Erythroblast (primary cell): ENCODE measurements around the gene KLF7.

ENCODE experiments used
- GATA1 ChIP-seq: IDR thresholded peaks from 2 replicates; pipeline ENCODE4 v1.6.1; 2011; ENCODE audit warnings: low read depth, mild to moderate bottlenecking, control low read depth, low read length, moderate library complexity
- POLR2A ChIP-seq: IDR thresholded peaks from 2 replicates; pipeline ENCODE4 v1.6.1; 2011; ENCODE audit warnings: mild to moderate bottlenecking, low read length

DNA sequence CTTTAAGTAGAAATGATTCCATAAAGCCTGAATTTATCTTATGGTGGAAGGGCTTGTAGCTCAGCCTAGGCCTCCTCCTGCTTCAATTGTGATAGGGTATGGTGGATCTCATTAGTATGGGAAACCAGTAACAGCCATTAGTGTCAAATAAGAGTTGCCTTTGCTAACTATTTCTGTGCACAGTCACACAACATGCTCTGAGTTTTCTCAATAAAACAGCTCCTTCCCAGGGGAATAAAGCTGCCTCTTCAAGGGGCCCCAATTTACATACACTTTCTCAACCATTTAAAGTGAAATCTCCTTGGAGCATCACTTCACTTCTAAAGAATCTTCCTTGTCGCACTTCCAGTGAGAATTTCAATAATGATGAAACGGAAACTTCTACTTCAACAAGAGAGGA, 53.4 kb downstream of the KLF7 start:
- no peak for TF ChIP-seq POLR2A
- TF ChIP-seq GATA1 = no peak
